Skeletal muscle tissue (tissue), 4 donors: ENCODE data around the gene DNAAF3. TPM values are rescaled to one million over a fixed set of nuclear protein-coding genes. Genes with fewer than 3 reads are reported as not detected.
"Not testable (repeated sequence)": the region's sequence is repeated elsewhere in the genome, so short reads cannot be mapped to it uniquely, and the experiment has no call there.

Experiments
- H3K27ac ChIP-seq: one replicate; pipeline ENCODE4 v1.7.0; 2013; ENCODE audit warnings: mild to moderate bottlenecking, low read depth, low read length, inconsistent platforms
- H3K27me3 ChIP-seq, 3 donors: one replicate each; pipeline ENCODE4 v1.7.0; 2013; ENCODE audit warnings: low read length in 3 of 3; ENCODE audit not compliant: control insufficient read depth in 3 of 3, insufficient read depth in 3 of 3
- H3K36me3 ChIP-seq, 3 donors: one replicate each; pipeline ENCODE4 v1.7.0; 2013; ENCODE audit warnings: low read length in 3 of 3; ENCODE audit not compliant: control insufficient read depth in 3 of 3, insufficient read depth in 3 of 3
- H3K4me1 ChIP-seq, 3 donors: one replicate each; pipeline ENCODE4 v1.7.0; 2013; ENCODE audit warnings: low read length in 3 of 3, mild to moderate bottlenecking in 3 of 3; ENCODE audit not compliant: control insufficient read depth in 3 of 3, insufficient read depth in 3 of 3
- H3K4me3 ChIP-seq, 3 donors: one replicate each; pipeline ENCODE4 v1.7.0; 2013; ENCODE audit warnings: low read length in 3 of 3
- H3K9ac ChIP-seq, 3 donors: one replicate each; pipeline ENCODE4 v1.7.0; 2013; ENCODE audit warnings: low read length in 3 of 3, mild to moderate bottlenecking in 3 of 3, moderate library complexity in 2 of 3, low read depth in 1 of 3
- H3K9me3 ChIP-seq, 3 donors: one replicate each; pipeline ENCODE4 v1.7.0; 2013; ENCODE audit warnings: low read length in 3 of 3; ENCODE audit not compliant: control insufficient read depth in 3 of 3
- total RNA-seq: library from RNA; depleted of rRNA; stranded (reverse); fragments of >200 nt; gene quantifications from one replicate; pipeline ENCODE4 v1.2.3, GENCODE V29; 2014
- donor health status: Osteomylitis.

Gene DNAAF3
- total RNA-seq, 1 donor from 2014 or later = not detected

GRCh38 chr19:55178781-55179599 is 12.6 kb upstream of the DNAAF3 start:
- Histone ChIP-seq H3K4me1 (peaks cover 5 to 7% (median 7%) of the 10 kb centered on the region in 3 donors), H3K9me3 (no peaks in the 10 kb centered on the region), H3K36me3 (no peaks in the 10 kb centered on the region), H3K4me3 (peak overlapping the region; percentile 46 to 64 (median 58)), H3K27ac (no peak overlapping the region), H3K9ac (no peak overlapping the region), H3K27me3 (peaks cover 77 to 91% (median 82%) of the 10 kb centered on the region in 3 donors)

GRCh38 chr19:55176076-55176475 is 9.7 kb upstream of the DNAAF3 start:
- Histone ChIP-seq H3K9ac (no peak overlapping the region), H3K36me3 (no peaks in the 10 kb centered on the region), H3K9me3 (no peaks in the 10 kb centered on the region), H3K4me1 (peaks cover 7 to 15% (median 8%) of the 10 kb centered on the region in 3 donors), H3K4me3 (no peak overlapping the region), H3K27ac (no peak overlapping the region), H3K27me3 (peaks cover 85 to 93% (median 92%) of the 10 kb centered on the region in 3 donors)

GRCh38 chr19:55175117-55175867 is 8.9 kb upstream of the DNAAF3 start:
- H3K9me3 ChIP-seq = no peaks in the 10 kb centered on the region

GRCh38 chr19:55174425-55175116 is 8.2 kb upstream of the DNAAF3 start:
- no peak overlapping the region for H3K27ac ChIP-seq
- H3K4me1 ChIP-seq = peaks cover 6 to 15% (median 8%) of the 10 kb centered on the region in 3 donors
- no peaks in the 10 kb centered on the region for H3K36me3 ChIP-seq
- no peak overlapping the region for H3K4me3 ChIP-seq
- no peak overlapping the region for H3K9ac ChIP-seq
- H3K27me3 ChIP-seq = peaks cover 86 to 90% (median 86%) of the 10 kb centered on the region in 3 donors
- no peaks in the 10 kb centered on the region for H3K9me3 ChIP-seq

More at GRCh38 chr19:55175117-55175867, 8.9 kb upstream of the DNAAF3 start:
- peaks cover 84 to 91% (median 89%) of the 10 kb centered on the region in 3 donors for H3K27me3 ChIP-seq
- no peak overlapping the region for H3K4me3 ChIP-seq
- H3K27ac ChIP-seq = no peak overlapping the region
- H3K36me3 ChIP-seq = no peaks in the 10 kb centered on the region
- peaks cover 7 to 15% (median 8%) of the 10 kb centered on the region in 3 donors for H3K4me1 ChIP-seq
- H3K9ac ChIP-seq = no peak overlapping the region

GRCh38 chr19:55173714-55174409 is 7.4 kb upstream of the DNAAF3 start:
- H3K27ac ChIP-seq = no peak overlapping the region
- H3K4me3 ChIP-seq = peak overlapping the region in 1 of 3 donors; percentile 46
- no peaks in the 10 kb centered on the region for H3K9me3 ChIP-seq
- no peak overlapping the region for H3K9ac ChIP-seq
- H3K36me3 ChIP-seq = no peaks in the 10 kb centered on the region
- H3K4me1 ChIP-seq = peaks cover 0 to 9% (median 3%) of the 10 kb centered on the region in 3 donors
- H3K27me3 ChIP-seq = peaks cover 81 to 86% (median 84%) of the 10 kb centered on the region in 3 donors

- Histone ChIP-seq H3K4me1 (peaks cover 0 to 9% (median 3%) of the 10 kb centered on the region in 3 donors), H3K4me3 (peak overlapping the region in 1 of 3 donors; percentile 46), H3K9ac (no peak overlapping the region), H3K27ac (no peak overlapping the region), H3K36me3 (no peaks in the 10 kb centered on the region), H3K27me3 (peaks cover 77 to 83% (median 78%) of the 10 kb centered on the region in 3 donors), H3K9me3 (no peaks in the 10 kb centered on the region)
Observed at GRCh38 chr19:55173186-55173713, 6.8 kb upstream of the DNAAF3 start.

DNA sequence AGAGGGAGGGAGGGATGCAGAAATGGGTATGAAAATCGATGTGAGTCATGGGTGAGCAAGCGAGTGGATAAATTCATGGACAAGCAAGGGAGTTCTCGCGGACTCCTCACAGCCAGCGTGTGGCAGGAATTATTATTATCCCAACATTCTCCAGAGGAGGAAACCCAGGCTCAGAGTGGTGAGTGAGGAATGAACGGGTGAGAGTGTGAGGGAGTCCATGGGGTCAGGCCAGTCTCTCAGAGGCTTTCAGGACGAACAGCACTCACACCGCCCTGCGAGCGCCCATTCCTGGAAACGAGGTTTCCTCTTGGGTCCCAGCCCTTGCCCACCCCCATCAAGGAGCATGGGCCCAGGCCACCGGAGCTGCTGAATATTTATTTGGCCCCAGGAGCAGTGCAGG is 6.3 kb upstream of the DNAAF3 start:
- Histone ChIP-seq H3K4me1 (peaks cover 0 to 9% (median 3%) of the 10 kb centered on the region in 3 donors), H3K36me3 (no peaks in the 10 kb centered on the region), H3K9ac (no peak overlapping the region), H3K27ac (no peak overlapping the region), H3K9me3 (no peaks in the 10 kb centered on the region), H3K4me3 (no peak overlapping the region), H3K27me3 (peaks cover 74 to 79% (median 76%) of the 10 kb centered on the region in 3 donors)

GRCh38 chr19:55172318-55172717 is 5.9 kb upstream of the DNAAF3 start:
- H3K4me3 ChIP-seq, H3K36me3 ChIP-seq, H3K27ac ChIP-seq, H3K9ac ChIP-seq, H3K4me1 ChIP-seq, H3K9me3 ChIP-seq: not testable (repeated sequence)
- peaks cover 73 to 78% (median 76%) of the 10 kb centered on the region in 3 donors for H3K27me3 ChIP-seq

DNA sequence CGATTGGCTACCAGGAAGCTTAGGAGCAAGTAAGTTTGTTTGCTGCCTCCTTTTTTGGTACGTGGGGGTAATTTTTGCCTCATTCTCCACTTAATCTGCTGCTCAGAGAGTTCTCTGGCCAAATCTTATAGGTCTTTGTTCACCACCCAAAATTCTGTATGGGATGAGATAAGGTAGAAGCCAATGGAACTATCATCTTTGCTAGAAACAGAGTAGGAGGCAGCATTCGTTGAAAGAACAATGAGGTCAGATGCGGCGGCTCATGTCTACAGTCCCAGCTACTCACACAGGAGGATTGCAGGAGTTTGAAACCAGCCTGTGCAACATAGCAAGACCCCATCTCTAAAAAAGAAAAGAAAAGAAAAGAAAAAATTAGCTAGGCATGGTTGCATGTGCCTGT is 5.0 kb upstream of the DNAAF3 start:
- H3K36me3 ChIP-seq = no peaks in the 10 kb centered on the region
- no peaks in the 10 kb centered on the region for H3K9me3 ChIP-seq
- H3K4me3 ChIP-seq = no peak overlapping the region
- H3K27ac ChIP-seq = no peak overlapping the region
- H3K9ac ChIP-seq = no peak overlapping the region
- peaks cover 66 to 70% (median 69%) of the 10 kb centered on the region in 3 donors for H3K27me3 ChIP-seq
- peaks cover 3 to 11% (median 7%) of the 10 kb centered on the region in 3 donors for H3K4me1 ChIP-seq
